DOHH2 (cell line): Measurements from ENCODE around the gene USP6NL.
"Not testable (repeated sequence)": the region's sequence is repeated elsewhere in the genome, so short reads cannot be mapped to it uniquely, and the experiment has no call there.

ENCODE experiments used
- H3F3A ChIP-seq: fragments of 200-600 bp; sonication (generic), shearing (Covaris generic); 2 replicates; pipeline ENCODE4 v1.6.0; 2016; ENCODE audit warnings: antibody characterized with exemption, mild to moderate bottlenecking; ENCODE audit not compliant: control insufficient read depth, insufficient read depth
- H3K27ac ChIP-seq: fragments of 200-600 bp; sonication (generic); 2 replicates; pipeline ENCODE4 v1.5.1; 2014; ENCODE audit warnings: low read depth, mild to moderate bottlenecking, low read length, moderate library complexity
- H3K27me3 ChIP-seq: fragments of 200-600 bp; sonication (generic); 2 replicates; pipeline ENCODE4 v1.6.1; 2014; ENCODE audit warnings: mild to moderate bottlenecking, low read length, mixed read lengths; ENCODE audit not compliant: control insufficient read depth
- H3K36me3 ChIP-seq: fragments of 200-600 bp; sonication (generic); 2 replicates; pipeline ENCODE4 v1.6.1; 2014; ENCODE audit warnings: mild to moderate bottlenecking, low read length, moderate library complexity, mixed read lengths; ENCODE audit not compliant: control insufficient read depth
- H3K4me1 ChIP-seq: fragments of 200-600 bp; sonication (generic); 2 replicates; pipeline ENCODE4 v1.6.1; 2014; ENCODE audit warnings: mild to moderate bottlenecking, low read length, mixed read lengths; ENCODE audit not compliant: control insufficient read depth
- H3K4me2 ChIP-seq: fragments of 200-600 bp; sonication (generic); 2 replicates; pipeline ENCODE4 v1.6.0; 2014; ENCODE audit warnings: mild to moderate bottlenecking, low read length, moderate library complexity
- H3K4me3 ChIP-seq: fragments of 200-600 bp; sonication (generic); 2 replicates; pipeline ENCODE4 v1.5.1; 2014; ENCODE audit warnings: mild to moderate bottlenecking, low read length, mixed read lengths
- H3K79me2 ChIP-seq: fragments of 200-600 bp; sonication (generic); 2 replicates; pipeline ENCODE4 v1.6.1; 2014; ENCODE audit warnings: mild to moderate bottlenecking, low read length, mixed read lengths; ENCODE audit not compliant: control insufficient read depth
- H3K9me2 ChIP-seq: fragments of 200-600 bp; sonication (generic); replicated peaks from 2 replicates; pipeline ENCODE4 v1.6.1; 2014; ENCODE audit warnings: mild to moderate bottlenecking, low read length, mixed read lengths; ENCODE audit not compliant: control insufficient read depth
- H3K9me3 ChIP-seq: fragments of 200-600 bp; sonication (generic); 2 replicates; pipeline ENCODE4 v1.6.1; 2014; ENCODE audit warnings: antibody characterized with exemption, low read length, mixed read lengths; ENCODE audit not compliant: control insufficient read depth, insufficient read depth
- H4K20me1 ChIP-seq: fragments of 200-600 bp; sonication (generic); 2 replicates; pipeline ENCODE4 v1.6.0; 2014; ENCODE audit warnings: low read depth, mild to moderate bottlenecking, antibody characterized with exemption, low read length, moderate library complexity; ENCODE audit not compliant: control insufficient read depth, insufficient read depth
- CTCF ChIP-seq: fragments of 200-600 bp; sonication (generic); IDR thresholded peaks from one replicate; pipeline ENCODE4 v1.5.1; 2014; ENCODE audit warnings: antibody characterized with exemption, mild to moderate bottlenecking, low read depth, low read length; ENCODE audit not compliant: poor library complexity, severe bottlenecking
- EZH2phosphoT487 ChIP-seq: fragments of 200-600 bp; sonication (generic); IDR thresholded peaks from 2 replicates; pipeline ENCODE4 v1.6.1; 2017; ENCODE audit warnings: borderline replicate concordance, mild to moderate bottlenecking, antibody characterized with exemption, low read length, moderate library complexity, mixed read lengths

Gene USP6NL

GRCh38 chr10:11631890-11632587 is 20.6 kb upstream of the USP6NL start:
- Histone ChIP-seq H3K79me2 (no peaks in the 10 kb centered on the region), H3K27ac (peak overlapping the region; percentile 18; the same call in 1 of the 2 replicates), H3K4me1 (peaks cover 52% of the 10 kb centered on the region), H3K9me2 (no peaks in the 10 kb centered on the region), H3K27me3 (no peaks in the 10 kb centered on the region), H4K20me1 (no peaks in the 10 kb centered on the region), H3F3A (peaks cover 9% of the 10 kb centered on the region), H3K36me3 (no peaks in the 10 kb centered on the region), H3K4me2 (peak overlapping the region; percentile 60), H3K9me3 (no peaks in the 10 kb centered on the region), H3K4me3 (peak overlapping the region; percentile 42)
- no peak for TF ChIP-seq CTCF
- no peak for TF ChIP-seq EZH2phosphoT487

- H3K27me3 ChIP-seq = no peaks in the 10 kb centered on the region
- no peaks in the 10 kb centered on the region for H4K20me1 ChIP-seq
- H3K4me2 ChIP-seq = peak overlapping the region; percentile 60; the same call in 1 of the 2 replicates
- H3K4me1 ChIP-seq = peaks cover 49% of the 10 kb centered on the region
- H3K4me3 ChIP-seq = no peak overlapping the region
- H3F3A ChIP-seq = peaks cover 9% of the 10 kb centered on the region
- no peaks in the 10 kb centered on the region for H3K9me2 ChIP-seq
- no peaks in the 10 kb centered on the region for H3K36me3 ChIP-seq
- TF ChIP-seq CTCF = no peak
- TF ChIP-seq EZH2phosphoT487 = no peak
- no peak overlapping the region for H3K27ac ChIP-seq
- H3K79me2 ChIP-seq = no peaks in the 10 kb centered on the region
- no peaks in the 10 kb centered on the region for H3K9me3 ChIP-seq
These were observed 19.8 kb upstream of the USP6NL start for GRCh38 chr10:11631291-11631690.

GRCh38 chr10:11629731-11630130 is 18.3 kb upstream of the USP6NL start:
- Histone ChIP-seq H3K27ac (no peak overlapping the region), H3K4me3 (no peak overlapping the region)

GRCh38 chr10:11627941-11628340 is 16.5 kb upstream of the USP6NL start:
- H3K36me3 ChIP-seq, H3K4me2 ChIP-seq, H3K9me3 ChIP-seq, H4K20me1 ChIP-seq, H3K79me2 ChIP-seq, H3F3A ChIP-seq, H3K27ac ChIP-seq, H3K9me2 ChIP-seq, H3K4me3 ChIP-seq, H3K27me3 ChIP-seq: not testable (repeated sequence)
- H3K4me1 ChIP-seq = peaks cover 61% of the 10 kb centered on the region

More at GRCh38 chr10:11629731-11630130, 18.3 kb upstream of the USP6NL start:
- no peak for TF ChIP-seq CTCF
- no peak for TF ChIP-seq EZH2phosphoT487
- no peak overlapping the region for H3K4me2 ChIP-seq
- H3K27me3 ChIP-seq = no peaks in the 10 kb centered on the region
- H3K79me2 ChIP-seq = no peaks in the 10 kb centered on the region
- H3K4me1 ChIP-seq = peaks cover 52% of the 10 kb centered on the region
- peaks cover 9% of the 10 kb centered on the region for H3F3A ChIP-seq
- no peaks in the 10 kb centered on the region for H3K9me2 ChIP-seq
- peaks cover 4% of the 10 kb centered on the region; the same call in 1 of the 2 replicates for H3K9me3 ChIP-seq
- H4K20me1 ChIP-seq = no peaks in the 10 kb centered on the region
- H3K36me3 ChIP-seq = no peaks in the 10 kb centered on the region
